Measurements from ENCODE around the gene RNF115. TPM values are rescaled to one million over a fixed set of nuclear protein-coding genes. Genes with fewer than 3 reads are reported as not detected.

Gene RNF115
- total and polyA plus RNA-seq, 2 of the 4 experiments (the other 2 are of a cell fraction): 13.5 to 22.9 TPM

- Histone ChIP-seq H3K9me1 (ENCODE audit: insufficient read depth, low read length) (peaks cover 6% of the 10 kb centered on the region), H3K4me1 (ENCODE audit: control insufficient read depth, insufficient read depth, low read length) (0 out of 2 replicates have a peak, but pooled peaks cover 2% of the 10 kb centered on the region), H3K36me3 (ENCODE audit: control insufficient read depth, insufficient read depth, low read length) (peaks cover 36% of the 10 kb centered on the region), H2BK5ac (ENCODE audit: low read depth, low read length, poor library complexity, severe bottlenecking) (no peak overlapping the region), H3K56ac (ENCODE audit: extremely low read depth, insufficient read depth, low read length) (no peak overlapping the region), H3K79me1 (ENCODE audit: low read depth in 1 of 2, low read length in 2 of 2) (peaks cover 28 to 59% of the 10 kb centered on the region in 2 experiments), H3K18ac (ENCODE audit: low read depth, low read length) (no peak overlapping the region), H4K8ac (ENCODE audit: low read depth in 2 of 2, low read length in 2 of 2) (no peak overlapping the region), H3K9ac (ENCODE audit: low read depth, low read length) (no peak overlapping the region), H3K23ac (ENCODE audit: low read depth, low read length) (no peak overlapping the region), H3K14ac (replicated peaks; ENCODE audit: low read depth, low read length) (no peak overlapping the region), H2AK5ac (ENCODE audit: low read depth, low read length) (no peak overlapping the region), H2BK20ac (ENCODE audit: low read depth, low read length) (no peak overlapping the region), H3K27ac (ENCODE audit: insufficient read depth, low read length) (no peak overlapping the region), H3K4ac (ENCODE audit: low read depth, low read length) (no peak overlapping the region), H3K9me3 (ENCODE audit: control insufficient read depth, insufficient read depth, low read length) (no peaks in the 10 kb centered on the region), H2AK9ac (replicated peaks; ENCODE audit: low read depth, low read length, poor library complexity) (no peak overlapping the region), H4K5ac (ENCODE audit: low read depth, low read length) (no peak overlapping the region), H2BK15ac (ENCODE audit: low read depth, low read length) (no peak overlapping the region), H2BK120ac (ENCODE audit: low read depth, low read length) (no peak overlapping the region), H4K20me1 (ENCODE audit: insufficient read depth, low read length) (no peaks in the 10 kb centered on the region), H3K27me3 (ENCODE audit: control insufficient read depth, insufficient read depth, low read length) (no peaks in the 10 kb centered on the region), H4K91ac (ENCODE audit: insufficient read depth, low read depth, low read length) (no peak overlapping the region), H2AFZ (replicated peaks; ENCODE audit: low read length, poor library complexity) (no peak overlapping the region), H3K4me3 (ENCODE audit: insufficient read depth, low read depth, low read length) (no peak overlapping the region), H3K4me2 (ENCODE audit: low read depth, low read length) (no peak overlapping the region)
- POLR2A ChIA-PET (ENCODE audit: unreplicated experiment): no interaction called here
- intact Hi-C loops (cut with micrococcal nuclease) (loop anchor here (10.0 kb wide), 1 partner anchor 103 kb away; no protein-coding TSS in a partner anchor), dilution Hi-C loops (cut with HindIII; ENCODE audit: low sequenced_read_pairs, unreplicated experiment) (no loop called here), in situ Hi-C loops (cut with MboI; ENCODE audit: low sequenced_read_pairs) (no loop called here)
- CTCF ChIA-PET: interaction anchor here (0.6 kb wide), 1 partner anchor 23 kb away, joined by 4 read pairs; no protein-coding TSS in a partner anchor
- no peak for TF ChIP-seq USF2 (IDR thresholded peaks at IDR 0.05; ENCODE audit: low read depth, low read length)
- TF ChIP-seq BHLHE40 (IDR thresholded peaks at IDR 0.05; ENCODE audit: low read depth, low read length): no peak
- TF ChIP-seq CEBPB (IDR thresholded peaks at IDR 0.05; ENCODE audit: low read depth, low read length): no peak
- no peak for TF ChIP-seq CHD1 (IDR thresholded peaks at IDR 0.05; ENCODE audit: low read depth, low read length)
- BruUV-seq (replicated peaks): no TSS peak
- no peak for ATAC-seq (ENCODE audit: low read depth)
- DNase-seq: peak; percentile 28
These were observed 4.1 kb upstream of the RNF115 start for GRCh38 chr1:145827966-145828365.

All from IMR-90 (cell line).